A549 (cell line): ENCODE data around the gene EPPIN. TPM values are rescaled to one million over a fixed set of nuclear protein-coding genes. Genes with fewer than 3 reads are reported as not detected.
A peak's percentile ranks its signal among the peaks of the same experiment; 100 is the strongest.

Experiments
- ATAC-seq, 2 experiments: fragments of 200-7000 bp in 1 of 2; fragments of >200 bp in 1 of 2; cut with Nextera tagmentation in 1 of 2; cut with Tn5 transposase in 1 of 2; 3 replicates each; pipeline versions ENCODE4 v1.8.0 to v1.9.1; 2018 to 2020; ENCODE audit warnings: mild to moderate bottlenecking in 1 of 2, moderate library complexity in 1 of 2
- CTCF ChIA-PET: fragments of 300-600 bp; sonication (Branson Sonifier 250); formaldehyde crosslinking; extraction: SDS; loops from one replicate; lab custom pipeline; 2021; ENCODE audit warnings: antibody characterized with exemption, inconsistent platforms; lab: Yijun Ruan, JAX
- POLR2A ChIA-PET: fragments of 350-600 bp; formaldehyde crosslinking; extraction: SDS; loops from one replicate; lab custom pipeline; 2021; ENCODE audit warnings: antibody characterized with exemption, inconsistent platforms; lab: Yijun Ruan, JAX
- DNase-seq, 2 experiments: peaks; one replicate each; pipeline versions ENCODE4 v3.0.0 to v3.0.0-alpha.2; 2011 to 2016; ENCODE audit warnings: low read depth in 1 of 2, low spot score in 1 of 2
- FAIRE-seq: peaks from 2 replicates; lab custom pipeline; 2011; peaks lifted over from hg19 to GRCh38; lab: Jason Lieb, UNC
- H3K27ac ChIP-seq, 2 experiments: fragments of >200 bp; sonication (Bioruptor Twin); formaldehyde crosslinking; 3 replicates each; pipeline ENCODE4 v1.5.1; 2016 to 2017
- H3K4me1 ChIP-seq: fragments of >200 bp; sonication (Bioruptor Twin); formaldehyde crosslinking; 3 replicates; pipeline ENCODE4 v1.6.1; 2016
- H3K4me2 ChIP-seq: fragments of >200 bp; sonication (Bioruptor Twin); formaldehyde crosslinking; 3 replicates; pipeline ENCODE4 v1.6.1; 2016
- H3K4me3 ChIP-seq: fragments of >200 bp; sonication (Bioruptor Twin); formaldehyde crosslinking; 3 replicates; pipeline ENCODE4 v1.5.1; 2016
- H3K9me3 ChIP-seq: fragments of >200 bp; sonication (Bioruptor Twin); formaldehyde crosslinking; 3 replicates; pipeline ENCODE4 v1.6.1; 2016
- CBX2 ChIP-seq: fragments of 200-600 bp; sonication (generic); IDR thresholded peaks from 2 replicates; pipeline ENCODE4 v1.6.1; 2016; ENCODE audit warnings: low read depth, mild to moderate bottlenecking, borderline replicate concordance
- EP300 ChIP-seq, 2 experiments: fragments of >200 bp; sonication (Bioruptor Twin); formaldehyde crosslinking; IDR thresholded peaks; 2 replicates in 1 of 2; 3 replicates in 1 of 2; pipeline ENCODE4 v1.6.1; 2016 to 2017
- ESRRA ChIP-seq: fragments of 150-350 bp; IDR thresholded peaks from 2 replicates; pipeline ENCODE4 v1.6.1; 2014; ENCODE audit warnings: mild to moderate bottlenecking, low read length, borderline replicate concordance
- FOSB ChIP-seq: fragments of 250-450 bp; sonication (Bioruptor Pico); IDR thresholded peaks from 2 replicates; pipeline ENCODE4 v1.5.0; 2020; ENCODE audit warnings: mild to moderate bottlenecking, moderate library complexity
- FOXS1 ChIP-seq: fragments of 250-450 bp; sonication (Bioruptor Pico); IDR thresholded peaks from 2 replicates; pipeline ENCODE4 v1.5.0; 2020; ENCODE audit warnings: mild to moderate bottlenecking, moderate library complexity
- HOXA7 ChIP-seq: fragments of 250-450 bp; sonication (Bioruptor Pico); IDR thresholded peaks from 2 replicates; pipeline ENCODE4 v1.5.0; 2020; ENCODE audit warnings: mild to moderate bottlenecking, moderate library complexity
- KDM1A ChIP-seq: fragments of 200-600 bp; sonication (generic); IDR thresholded peaks from 2 replicates; pipeline ENCODE4 v1.6.1; 2016; ENCODE audit warnings: low read depth, mild to moderate bottlenecking
- MAFK ChIP-seq: fragments of 450-650 bp; IDR thresholded peaks from 2 replicates; pipeline ENCODE4 v1.6.1; 2014; ENCODE audit not compliant: partially characterized antibody
- MAZ ChIP-seq: fragments of 150-350 bp; IDR thresholded peaks from 2 replicates; pipeline ENCODE4 v1.6.1; 2014; ENCODE audit warnings: antibody characterized with exemption, low read depth, low read length, borderline replicate concordance
- RAD21 ChIP-seq, 2 experiments: fragments of >200 bp in 1 of 2; sonication (Bioruptor Twin) in 1 of 2; formaldehyde crosslinking in 1 of 2; IDR thresholded peaks in 1 of 2; conservative IDR thresholded peaks in 1 of 2; 2 replicates in 1 of 2; 3 replicates in 1 of 2; pipeline ENCODE4 v1.6.1; 2012 to 2018; ENCODE audit warnings: inconsistent platforms in 1 of 2
- RARB ChIP-seq: fragments of 250-450 bp; sonication (Bioruptor Pico); IDR thresholded peaks from 2 replicates; pipeline ENCODE4 v1.8.0; 2021; ENCODE audit warnings: mild to moderate bottlenecking, moderate library complexity
- REST ChIP-seq: fragments of 200-600 bp; sonication (generic); IDR thresholded peaks from 2 replicates; pipeline ENCODE4 v1.6.1; 2016; ENCODE audit warnings: antibody characterized with exemption, mild to moderate bottlenecking, moderate library complexity
- USF2 ChIP-seq: fragments of 450-650 bp; IDR thresholded peaks from 2 replicates; pipeline ENCODE4 v1.6.1; 2014; ENCODE audit warnings: antibody characterized with exemption
- WGBS: methylation state at CpG from one replicate; pipeline ENCODE4 v1.1.6; 2017; ENCODE audit errors: missing lambda C conversion rate; 5-methylcytosine and 5-hydroxymethylcytosine counted together
- polyA plus RNA-seq, 4 experiments: library from polyadenylated mRNA; depleted of rRNA in 3 of 4; stranded (reverse); fragments of >200 nt; fragmentation: RNase III in 1 of 4; extraction: RNeasy Plus Mini Kit Qiagen cat#74134 plus additional on column Dnase treatment in 1 of 4; gene quantifications; 2 replicates in 3 of 4; 3 replicates in 1 of 4; pipeline ENCODE4 v1.2.3, GENCODE V29; 2011 to 2017

EPPIN gene
- polyA plus RNA-seq, 2 of the 4 experiments (the other 2 are of a cell fraction) = not detected

- POLR2A ChIA-PET = no interaction called here
- Histone ChIP-seq H3K27ac (no peak overlapping the region), H3K4me3 (no peak overlapping the region), H3K9me3 (no peaks in the 10 kb centered on the region), H3K4me2 (no peak overlapping the region), H3K4me1 (no peaks in the 10 kb centered on the region)
- 0% methylated on average over 1 of the region's 1 CpG for WGBS
- CTCF ChIA-PET = interaction anchor here (1.2 to 1.9 kb wide), 2 partner anchors 10 to 15 kb away, joined by 3 to 4 read pairs; partner anchors contain the start of gene WFDC6
- no peak for FAIRE-seq
- TF ChIP-seq CBX2 = no peak
- no peak for TF ChIP-seq RAD21 (conservative IDR thresholded peaks at IDR 0.05 in 1 of 2, IDR thresholded peaks at IDR 0.05 in 1 of 2)
- no peak for TF ChIP-seq EP300 (IDR thresholded peaks at IDR 0.05)
- no peak for TF ChIP-seq ESRRA
- no peak for TF ChIP-seq RARB (CRISPR knock-in tag)
- no peak for TF ChIP-seq KDM1A
- TF ChIP-seq USF2 = no peak
- TF ChIP-seq FOXS1 (CRISPR knock-in tag) = no peak
- no peak for ATAC-seq
- DNase-seq = no peak
Observed at GRCh38 chr20:45523821-45524220, 23.4 kb downstream of the EPPIN start.

GRCh38 chr20:45518282-45518681 lies 28.9 kb downstream of the EPPIN start:
- ATAC-seq (no peak), DNase-seq (no peak), FAIRE-seq (no peak)
- no peak for TF ChIP-seq FOSB (CRISPR knock-in tag)
- no peak for TF ChIP-seq MAZ
- no peak for TF ChIP-seq CBX2
- WGBS = 3% methylated on average over 2 of the region's 2 CpGs
- H3K4me2 ChIP-seq = no peak overlapping the region
- CTCF ChIA-PET = interaction anchor here (1.0 to 2.1 kb wide), 2 partner anchors 9 to 253 kb away, joined by 3 to 7 read pairs; no protein-coding TSS in a partner anchor
- no peaks in the 10 kb centered on the region for H3K4me1 ChIP-seq
- POLR2A ChIA-PET = no interaction called here
- H3K4me3 ChIP-seq = no peak overlapping the region
- no peaks in the 10 kb centered on the region for H3K9me3 ChIP-seq
- no peak overlapping the region for H3K27ac ChIP-seq

GRCh38 chr20:45515147-45515913 lies 31.9 kb downstream of the EPPIN start, which contains the start of gene SPINT3:
TSS of gene SPINT3 (minus strand) at chr20:45515622. CDS start at chr20:45515608, 14 bp downstream.
- CTCF ChIA-PET = interaction anchor here (0.5 to 1.9 kb wide), 3 partner anchors 13 to 256 kb away, joined by 3 to 7 read pairs (median 3); no protein-coding TSS in a partner anchor
- TF ChIP-seq FOSB (CRISPR knock-in tag) = no peak
- peak; percentile 58; the same call in 1 of the 2 replicates for TF ChIP-seq REST
- no peak for TF ChIP-seq MAFK
- TF ChIP-seq HOXA7 (CRISPR knock-in tag) = no peak
- Histone ChIP-seq H3K4me2 (no peak within 1 kb of the TSS), H3K4me3 (no peak within 1 kb of the TSS), H3K9me3 (no peaks in the 10 kb centered on the region), H3K4me1 (no peaks in the 10 kb centered on the region), H3K27ac (no peak within 1 kb of the TSS)
- DNase-seq (no peak), FAIRE-seq (no peak), ATAC-seq (no peak)
- 6% methylated on average over 5 of the region's 5 CpGs for WGBS
- POLR2A ChIA-PET = no interaction called here
